GM12873 (cell line): ENCODE measurements around the gene SNX30.

Source experiments
- CTCF ChIP-seq: IDR thresholded peaks from 2 replicates; pipeline ENCODE4 v1.5.1; 2012; ENCODE audit warnings: low read depth, mild to moderate bottlenecking, moderate library complexity, low read length, control low read depth; ENCODE audit not compliant: insufficient read depth; ENCODE audit errors: missing control alignments

Gene SNX30

GRCh38 chr9:112831969-112832368, 81.4 kb downstream of the SNX30 start:
- no peak for TF ChIP-seq CTCF

- TF ChIP-seq CTCF, result no peak
Observed at GRCh38 chr9:112833081-112833480, 82.5 kb downstream of the SNX30 start.

GRCh38 chr9:112836394-112836793, 85.8 kb downstream of the SNX30 start:
- TF ChIP-seq CTCF, result no peak

- no peak for TF ChIP-seq CTCF
Observed at GRCh38 chr9:112838342-112838741, 87.8 kb downstream of the SNX30 start.

DNA sequence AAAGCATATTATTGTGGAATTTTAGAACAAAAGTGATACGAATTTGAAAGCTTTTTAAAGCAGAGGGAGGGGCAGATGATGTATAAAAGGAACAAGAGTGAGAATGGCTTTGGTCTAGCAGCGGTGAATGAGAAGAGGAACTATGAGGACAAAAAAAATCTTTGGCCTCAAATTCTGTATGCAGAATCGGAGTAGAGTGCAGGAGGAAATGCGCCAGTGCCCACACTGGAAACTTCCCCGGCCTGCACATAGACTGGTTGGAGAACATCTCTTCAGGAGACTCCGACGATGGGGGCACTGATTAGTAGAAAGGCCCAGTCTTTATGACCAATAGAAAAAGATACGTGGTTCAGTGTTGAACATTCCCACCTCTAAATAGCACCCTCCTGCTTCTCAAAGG, 88.8 kb downstream of the SNX30 start:
- no peak for TF ChIP-seq CTCF

- no peak for TF ChIP-seq CTCF
Observed at GRCh38 chr9:112841261-112841660, 90.7 kb downstream of the SNX30 start.

GRCh38 chr9:112842555-112842954, 92.0 kb downstream of the SNX30 start:
- TF ChIP-seq CTCF, result no peak
